IPS-15b (cell line): Measurements from ENCODE around the gene GALNT7.
"Not testable (repeated sequence)": the region's sequence is repeated elsewhere in the genome, so short reads cannot be mapped to it uniquely, and the experiment has no call there.

Experiments used
- H3K27me3 ChIP-seq: one replicate; pipeline ENCODE4 v1.6.1; 2013; ENCODE audit warnings: low read length; ENCODE audit not compliant: control insufficient read depth, insufficient read depth
- H3K36me3 ChIP-seq: one replicate; pipeline ENCODE4 v1.6.1; 2013; ENCODE audit warnings: low read length; ENCODE audit not compliant: control insufficient read depth, insufficient read depth
- H3K4me1 ChIP-seq: one replicate; pipeline ENCODE4 v1.6.1; 2013; ENCODE audit warnings: mild to moderate bottlenecking, low read length; ENCODE audit not compliant: control insufficient read depth, insufficient read depth
- H3K4me3 ChIP-seq: one replicate; pipeline ENCODE4 v1.5.1; 2013; ENCODE audit warnings: low read depth, low read length
- H3K9ac ChIP-seq: one replicate; pipeline ENCODE4 v1.6.1; 2013; ENCODE audit warnings: low read depth, mild to moderate bottlenecking, low read length
- H3K9me3 ChIP-seq: one replicate; pipeline ENCODE4 v1.6.1; 2013; ENCODE audit warnings: mild to moderate bottlenecking, low read length; ENCODE audit not compliant: control insufficient read depth, insufficient read depth

The GALNT7 gene

GRCh38 chr4:173168396-173169177, at the start of gene GALNT7:
GALNT7 (plus strand) TSS chr4:173168811; CDS start chr4:173168836, 25 bp downstream.
- no peaks in the 10 kb centered on the region for H3K27me3 ChIP-seq
- H3K36me3 ChIP-seq: no peaks in the 10 kb centered on the region
- peak within 1 kb of the TSS; percentile 88 for H3K4me3 ChIP-seq
- H3K9ac ChIP-seq: peak within 1 kb of the TSS; percentile 84
- H3K4me1 ChIP-seq: peaks cover 33% of the 10 kb centered on the region
- H3K9me3 ChIP-seq: no peaks in the 10 kb centered on the region

- H3K9ac ChIP-seq, H3K36me3 ChIP-seq, H3K9me3 ChIP-seq, H3K4me3 ChIP-seq, H3K27me3 ChIP-seq, H3K4me1 ChIP-seq: not testable (repeated sequence)
Observed at GRCh38 chr4:173118819-173119218, 49.8 kb upstream of the GALNT7 start.

GRCh38 chr4:173119818-173120217, 48.8 kb upstream of the GALNT7 start:
- H3K4me3 ChIP-seq: no peak overlapping the region
- H3K9me3 ChIP-seq: no peaks in the 10 kb centered on the region
- no peaks in the 10 kb centered on the region for H3K36me3 ChIP-seq
- H3K9ac ChIP-seq: no peak overlapping the region
- peaks cover 5% of the 10 kb centered on the region for H3K4me1 ChIP-seq
- H3K27me3 ChIP-seq: no peaks in the 10 kb centered on the region

- Histone ChIP-seq H3K4me3 (no peak overlapping the region), H3K27me3 (no peaks in the 10 kb centered on the region), H3K9ac (no peak overlapping the region), H3K36me3 (no peaks in the 10 kb centered on the region), H3K4me1 (peaks cover 5% of the 10 kb centered on the region), H3K9me3 (no peaks in the 10 kb centered on the region)
Observed at GRCh38 chr4:173121076-173121561, 47.5 kb upstream of the GALNT7 start.

- Histone ChIP-seq H3K36me3 (no peaks in the 10 kb centered on the region), H3K9ac (no peak overlapping the region), H3K4me1 (peaks cover 5% of the 10 kb centered on the region), H3K9me3 (no peaks in the 10 kb centered on the region), H3K27me3 (no peaks in the 10 kb centered on the region), H3K4me3 (no peak overlapping the region)
Observed at GRCh38 chr4:173124209-173124865, 44.3 kb upstream of the GALNT7 start.

GRCh38 chr4:173125216-173125812, 43.3 kb upstream of the GALNT7 start:
- H3K36me3 ChIP-seq: no peaks in the 10 kb centered on the region
- H3K4me3 ChIP-seq: no peak overlapping the region
- H3K4me1 ChIP-seq: peaks cover 5% of the 10 kb centered on the region
- no peaks in the 10 kb centered on the region for H3K27me3 ChIP-seq
- H3K9me3 ChIP-seq: no peaks in the 10 kb centered on the region
- H3K9ac ChIP-seq: no peak overlapping the region

- no peaks in the 10 kb centered on the region for H3K27me3 ChIP-seq
- no peaks in the 10 kb centered on the region for H3K4me1 ChIP-seq
- H3K9me3 ChIP-seq: no peaks in the 10 kb centered on the region
- H3K36me3 ChIP-seq: no peaks in the 10 kb centered on the region
- H3K9ac ChIP-seq: no peak overlapping the region
- no peak overlapping the region for H3K4me3 ChIP-seq
Observed at GRCh38 chr4:173128199-173128890, 40.3 kb upstream of the GALNT7 start.

- Histone ChIP-seq H3K36me3 (no peaks in the 10 kb centered on the region), H3K9ac (no peak overlapping the region), H3K9me3 (no peaks in the 10 kb centered on the region), H3K4me1 (no peaks in the 10 kb centered on the region), H3K27me3 (no peaks in the 10 kb centered on the region), H3K4me3 (no peak overlapping the region)
Observed at GRCh38 chr4:173130687-173131086, 37.9 kb upstream of the GALNT7 start.

GRCh38 chr4:173134426-173134825, 34.2 kb upstream of the GALNT7 start:
- Histone ChIP-seq H3K4me1 (no peaks in the 10 kb centered on the region), H3K9me3 (no peaks in the 10 kb centered on the region), H3K9ac (no peak overlapping the region), H3K27me3 (no peaks in the 10 kb centered on the region), H3K36me3 (no peaks in the 10 kb centered on the region), H3K4me3 (no peak overlapping the region)

GRCh38 chr4:173135241-173135847, 33.3 kb upstream of the GALNT7 start:
- no peaks in the 10 kb centered on the region for H3K36me3 ChIP-seq
- H3K9me3 ChIP-seq: no peaks in the 10 kb centered on the region
- H3K4me1 ChIP-seq: no peaks in the 10 kb centered on the region
- no peak overlapping the region for H3K9ac ChIP-seq
- H3K27me3 ChIP-seq: no peaks in the 10 kb centered on the region
- H3K4me3 ChIP-seq: no peak overlapping the region

- Histone ChIP-seq H3K9me3 (no peaks in the 10 kb centered on the region), H3K4me3 (no peak overlapping the region), H3K9ac (no peak overlapping the region), H3K27me3 (no peaks in the 10 kb centered on the region), H3K36me3 (no peaks in the 10 kb centered on the region), H3K4me1 (no peaks in the 10 kb centered on the region)
Observed at GRCh38 chr4:173138624-173139023, 30.0 kb upstream of the GALNT7 start.
